HEK293T (cell line): Measurements from ENCODE around the gene FSTL4.

Experiments used
- CTCF ChIA-PET: fragments of 350-600 bp; formaldehyde crosslinking; extraction: SDS; loops from one replicate; lab custom pipeline; 2021; ENCODE audit warnings: antibody characterized with exemption, inconsistent platforms; lab: Yijun Ruan, JAX
- POLR2A ChIA-PET: fragments of 350-600 bp; formaldehyde crosslinking; extraction: SDS; loops from one replicate; lab custom pipeline; 2020; ENCODE audit warnings: antibody characterized with exemption, inconsistent platforms; lab: Yijun Ruan, JAX
- DNase-seq: peaks from one replicate; pipeline ENCODE4 v3.0.0; 2012; ENCODE audit warnings: mixed read lengths; ENCODE audit errors: extremely low spot score
- ARNT ChIP-seq: fragments of 450-650 bp; IDR thresholded peaks from 2 replicates; pipeline ENCODE4 v1.6.1; 2017; ENCODE audit warnings: mild to moderate bottlenecking
- BHLHE40 ChIP-seq: fragments of 450-650 bp; IDR thresholded peaks from 2 replicates; pipeline ENCODE4 v1.6.1; 2016; ENCODE audit warnings: mild to moderate bottlenecking, moderate library complexity, borderline replicate concordance
- CTBP1 ChIP-seq: fragments of 450-650 bp; IDR thresholded peaks from 2 replicates; pipeline ENCODE4 v1.6.1; 2016; ENCODE audit warnings: borderline replicate concordance
- ELF4 ChIP-seq: fragments of 450-650 bp; IDR thresholded peaks from 2 replicates; pipeline ENCODE4 v1.6.1; 2017; ENCODE audit warnings: antibody characterized with exemption
- FOXA1 ChIP-seq: fragments of 450-650 bp; IDR thresholded peaks from 2 replicates; pipeline ENCODE4 v1.6.1; 2016; ENCODE audit warnings: mild to moderate bottlenecking
- FOXK2 ChIP-seq: fragments of 450-650 bp; IDR thresholded peaks from 2 replicates; pipeline ENCODE4 v1.6.1; 2016; ENCODE audit warnings: mild to moderate bottlenecking
- FOXM1 ChIP-seq: fragments of 450-650 bp; IDR thresholded peaks from 2 replicates; pipeline ENCODE4 v1.6.1; 2017; ENCODE audit warnings: mild to moderate bottlenecking, borderline replicate concordance
- HDGF ChIP-seq: fragments of 450-650 bp; IDR thresholded peaks from 2 replicates; pipeline ENCODE4 v1.6.1; 2017; ENCODE audit warnings: antibody characterized with exemption, borderline replicate concordance
- L3MBTL2 ChIP-seq: fragments of 450-650 bp; conservative IDR thresholded peaks from 2 replicates; pipeline ENCODE4 v1.6.1; 2016; ENCODE audit warnings: mild to moderate bottlenecking
- LEF1 ChIP-seq: fragments of 450-650 bp; IDR thresholded peaks from 2 replicates; pipeline ENCODE4 v1.6.1; 2017; ENCODE audit warnings: mild to moderate bottlenecking, borderline replicate concordance
- NFRKB ChIP-seq: fragments of 450-650 bp; IDR thresholded peaks from 2 replicates; pipeline ENCODE4 v1.6.1; 2016; ENCODE audit warnings: mild to moderate bottlenecking, moderate library complexity
- PKNOX1 ChIP-seq: fragments of 450-650 bp; IDR thresholded peaks from 2 replicates; pipeline ENCODE4 v1.6.1; 2016
- SP1 ChIP-seq: fragments of 450-650 bp; IDR thresholded peaks from 2 replicates; pipeline ENCODE4 v1.6.1; 2017
- SUZ12 ChIP-seq: fragments of 450-650 bp; IDR thresholded peaks from 2 replicates; pipeline ENCODE4 v1.6.1; 2016; ENCODE audit warnings: mild to moderate bottlenecking
- TARDBP ChIP-seq: fragments of 450-650 bp; IDR thresholded peaks from 2 replicates; pipeline ENCODE4 v1.6.1; 2016
- ZNF384 ChIP-seq: fragments of 450-650 bp; IDR thresholded peaks from 2 replicates; pipeline ENCODE4 v1.6.1; 2016

Gene FSTL4

GRCh38 chr5:133581918-133582317, 30.4 kb downstream of the FSTL4 start:
- POLR2A ChIA-PET: no interaction called here
- no peak for DNase-seq
- CTCF ChIA-PET: no interaction called here
- TF ChIP-seq CTBP1: no peak
- no peak for TF ChIP-seq TARDBP
- TF ChIP-seq NFRKB: no peak
- TF ChIP-seq LEF1: no peak
- no peak for TF ChIP-seq SUZ12
- no peak for TF ChIP-seq ELF4

GRCh38 chr5:133581348-133581747, 31.0 kb downstream of the FSTL4 start:
- ChIA-PET CTCF (no interaction called here), POLR2A (no interaction called here)
- TF ChIP-seq FOXK2 (no peak), SP1 (no peak), FOXM1 (no peak), PKNOX1 (no peak), SUZ12 (no peak), CTBP1 (no peak), HDGF (no peak), ELF4 (no peak), L3MBTL2 (no peak), LEF1 (no peak), ARNT (no peak), NFRKB (no peak), FOXA1 (no peak), TARDBP (no peak), BHLHE40 (no peak), ZNF384 (no peak)
- DNase-seq: no peak

- POLR2A ChIA-PET: interaction anchor here (1.1 kb wide), 1 partner anchor 9 kb away, joined by 4 read pairs; no protein-coding TSS in a partner anchor
- CTCF ChIA-PET: no interaction called here
- no peak for DNase-seq
- no peak for TF ChIP-seq BHLHE40
- TF ChIP-seq L3MBTL2: no peak
- no peak for TF ChIP-seq SUZ12
- TF ChIP-seq TARDBP: no peak
- no peak for TF ChIP-seq FOXM1
- TF ChIP-seq NFRKB: no peak
- TF ChIP-seq ARNT: no peak
- no peak for TF ChIP-seq ZNF384
- TF ChIP-seq FOXA1: no peak
- no peak for TF ChIP-seq FOXK2
- TF ChIP-seq CTBP1: no peak
- no peak for TF ChIP-seq ELF4
- TF ChIP-seq SP1: no peak
Observed at GRCh38 chr5:133580618-133581017, 31.7 kb downstream of the FSTL4 start.

GRCh38 chr5:133579766-133580165, 32.6 kb downstream of the FSTL4 start:
- POLR2A ChIA-PET: interaction anchor here (1.1 kb wide), 1 partner anchor 10 kb away, joined by 4 read pairs; no protein-coding TSS in a partner anchor

GRCh38 chr5:133569347-133569746, 43.0 kb downstream of the FSTL4 start:
- ChIA-PET POLR2A (no interaction called here), CTCF (no interaction called here)
- no peak for DNase-seq
- TF ChIP-seq FOXK2: no peak
- no peak for TF ChIP-seq LEF1

More at GRCh38 chr5:133579766-133580165, 32.6 kb downstream of the FSTL4 start:
- CTCF ChIA-PET: interaction anchor here (0.6 kb wide), 1 partner anchor 745 kb away, joined by 3 read pairs; no protein-coding TSS in a partner anchor
- no peak for DNase-seq
- no peak for TF ChIP-seq ZNF384

- DNase-seq: peak; percentile 35
Observed at GRCh38 chr5:133565993-133566392, 46.3 kb downstream of the FSTL4 start.

More at GRCh38 chr5:133565993-133566392, 46.3 kb downstream of the FSTL4 start:
- CTCF ChIA-PET: no interaction called here
- POLR2A ChIA-PET: no interaction called here
- TF ChIP-seq FOXK2 (no peak), TARDBP (no peak), ZNF384 (no peak), LEF1 (no peak), SP1 (no peak), FOXM1 (no peak), FOXA1 (no peak), ARNT (no peak), CTBP1 (no peak), NFRKB (no peak), L3MBTL2 (no peak), ELF4 (no peak), BHLHE40 (no peak), PKNOX1 (no peak), HDGF (no peak), SUZ12 (no peak)
